Keratinocyte (primary cell): ENCODE data around the gene DSE.

Experiments used
- EZH2 ChIP-seq: IDR thresholded peaks from one replicate; pipeline ENCODE4 v1.6.1; 2012; ENCODE audit warnings: inconsistent platforms, mild to moderate bottlenecking, low read length, moderate library complexity
- TF ChIP-seq, protein P1 (sequence below), 3 experiments: IDR thresholded peaks in 1 of 3; conservative IDR thresholded peaks in 1 of 3; optimal IDR thresholded peaks in 1 of 3; 2 replicates in 2 of 3; 3 replicates in 1 of 3; pipeline versions ENCODE3 to v1.5.1; 2011; ENCODE audit warnings: low read length in 3 of 3, mild to moderate bottlenecking in 3 of 3, moderate library complexity in 2 of 3, control low read depth in 1 of 3, inconsistent platforms in 1 of 3; ENCODE audit not compliant: insufficient read depth in 2 of 3; ENCODE audit errors: extremely low read depth in 1 of 3

DNA sequence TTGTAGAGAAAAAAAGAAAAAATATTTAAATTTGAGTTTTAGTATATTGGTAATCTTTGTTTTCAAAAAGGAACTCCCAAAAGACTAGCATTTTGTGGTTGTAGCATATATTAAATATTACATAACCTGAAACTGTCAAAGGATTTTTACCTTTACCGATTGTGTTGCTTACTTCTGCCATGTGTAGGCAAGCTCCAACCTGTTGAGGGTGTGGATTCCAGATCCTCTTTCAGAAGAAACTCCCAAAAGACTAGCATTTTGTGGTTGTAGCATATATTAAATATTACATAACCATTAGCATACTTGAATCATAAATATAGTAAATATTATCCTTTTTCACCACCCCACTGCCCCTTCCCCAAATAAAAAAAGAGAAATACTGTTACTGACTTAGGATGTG, 3.2 kb downstream of the DSE start:
- TF ChIP-seq, protein P1, sequence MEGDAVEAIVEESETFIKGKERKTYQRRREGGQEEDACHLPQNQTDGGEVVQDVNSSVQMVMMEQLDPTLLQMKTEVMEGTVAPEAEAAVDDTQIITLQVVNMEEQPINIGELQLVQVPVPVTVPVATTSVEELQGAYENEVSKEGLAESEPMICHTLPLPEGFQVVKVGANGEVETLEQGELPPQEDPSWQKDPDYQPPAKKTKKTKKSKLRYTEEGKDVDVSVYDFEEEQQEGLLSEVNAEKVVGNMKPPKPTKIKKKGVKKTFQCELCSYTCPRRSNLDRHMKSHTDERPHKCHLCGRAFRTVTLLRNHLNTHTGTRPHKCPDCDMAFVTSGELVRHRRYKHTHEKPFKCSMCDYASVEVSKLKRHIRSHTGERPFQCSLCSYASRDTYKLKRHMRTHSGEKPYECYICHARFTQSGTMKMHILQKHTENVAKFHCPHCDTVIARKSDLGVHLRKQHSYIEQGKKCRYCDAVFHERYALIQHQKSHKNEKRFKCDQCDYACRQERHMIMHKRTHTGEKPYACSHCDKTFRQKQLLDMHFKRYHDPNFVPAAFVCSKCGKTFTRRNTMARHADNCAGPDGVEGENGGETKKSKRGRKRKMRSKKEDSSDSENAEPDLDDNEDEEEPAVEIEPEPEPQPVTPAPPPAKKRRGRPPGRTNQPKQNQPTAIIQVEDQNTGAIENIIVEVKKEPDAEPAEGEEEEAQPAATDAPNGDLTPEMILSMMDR (optimal IDR thresholded peaks at IDR 0.05 in 1 of 3, IDR thresholded peaks at IDR 0.05 in 1 of 3, conservative IDR thresholded peaks at IDR 0.05 in 1 of 3; ENCODE audit: extremely low read depth in 1 of 3, insufficient read depth in 2 of 3, low read length in 3 of 3), result no peak
- TF ChIP-seq EZH2, result no peak
